Measurements from ENCODE around the gene MDM1. TPM values are rescaled to one million over a fixed set of nuclear protein-coding genes. Genes with fewer than 3 reads are reported as not detected.

MDM1 gene
- total RNA-seq, 3 donors from 2014 or later: 7.1 to 70.9 (median 11.5) TPM

DNA sequence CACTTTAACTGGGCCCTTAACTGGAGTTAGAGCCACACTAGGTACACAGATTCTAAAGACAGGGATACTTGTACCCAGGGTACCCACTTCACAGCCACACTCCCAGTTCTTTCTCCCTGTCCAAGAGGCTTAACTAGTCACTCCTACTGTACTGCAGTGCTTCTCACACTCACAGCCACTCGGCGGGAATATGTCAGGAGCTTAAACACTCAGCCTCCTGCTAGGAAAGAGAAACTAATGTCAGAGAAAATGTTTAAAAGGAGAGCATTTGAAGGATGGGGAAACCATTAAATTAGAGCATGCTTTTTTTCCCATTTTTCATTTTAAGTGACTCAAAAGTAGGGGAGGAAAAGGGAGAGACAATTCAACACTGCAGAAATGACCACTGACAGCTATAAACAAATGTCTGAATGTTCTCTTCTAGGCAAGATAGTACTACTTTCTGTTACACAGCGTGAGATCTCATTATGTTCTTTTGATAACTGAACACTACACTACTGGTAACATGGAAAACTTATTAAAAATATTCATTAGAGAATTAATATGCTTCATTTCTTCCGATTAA lies 22.9 kb upstream of the MDM1 start:
- Histone ChIP-seq H3K36me3 (ENCODE audit: low read depth) (no peaks in the 10 kb centered on the region), H3K9me3 (no peaks in the 10 kb centered on the region), H3K4me3 (no peak overlapping the region), H3K4me1 (ENCODE audit: low read depth) (no peaks in the 10 kb centered on the region)
- ATAC-seq (no peak), DNase-seq (no peak)
- intact Hi-C loops (cut with DNase I, micrococcal nuclease): loop anchor here in 1 of 2 donors (10.0 kb wide), 1 partner anchor 330 kb away; the partner anchor contains the start of gene NUP107
- TF ChIP-seq, protein P1, sequence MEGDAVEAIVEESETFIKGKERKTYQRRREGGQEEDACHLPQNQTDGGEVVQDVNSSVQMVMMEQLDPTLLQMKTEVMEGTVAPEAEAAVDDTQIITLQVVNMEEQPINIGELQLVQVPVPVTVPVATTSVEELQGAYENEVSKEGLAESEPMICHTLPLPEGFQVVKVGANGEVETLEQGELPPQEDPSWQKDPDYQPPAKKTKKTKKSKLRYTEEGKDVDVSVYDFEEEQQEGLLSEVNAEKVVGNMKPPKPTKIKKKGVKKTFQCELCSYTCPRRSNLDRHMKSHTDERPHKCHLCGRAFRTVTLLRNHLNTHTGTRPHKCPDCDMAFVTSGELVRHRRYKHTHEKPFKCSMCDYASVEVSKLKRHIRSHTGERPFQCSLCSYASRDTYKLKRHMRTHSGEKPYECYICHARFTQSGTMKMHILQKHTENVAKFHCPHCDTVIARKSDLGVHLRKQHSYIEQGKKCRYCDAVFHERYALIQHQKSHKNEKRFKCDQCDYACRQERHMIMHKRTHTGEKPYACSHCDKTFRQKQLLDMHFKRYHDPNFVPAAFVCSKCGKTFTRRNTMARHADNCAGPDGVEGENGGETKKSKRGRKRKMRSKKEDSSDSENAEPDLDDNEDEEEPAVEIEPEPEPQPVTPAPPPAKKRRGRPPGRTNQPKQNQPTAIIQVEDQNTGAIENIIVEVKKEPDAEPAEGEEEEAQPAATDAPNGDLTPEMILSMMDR (IDR thresholded peaks at IDR 0.05): no peak

DNA sequence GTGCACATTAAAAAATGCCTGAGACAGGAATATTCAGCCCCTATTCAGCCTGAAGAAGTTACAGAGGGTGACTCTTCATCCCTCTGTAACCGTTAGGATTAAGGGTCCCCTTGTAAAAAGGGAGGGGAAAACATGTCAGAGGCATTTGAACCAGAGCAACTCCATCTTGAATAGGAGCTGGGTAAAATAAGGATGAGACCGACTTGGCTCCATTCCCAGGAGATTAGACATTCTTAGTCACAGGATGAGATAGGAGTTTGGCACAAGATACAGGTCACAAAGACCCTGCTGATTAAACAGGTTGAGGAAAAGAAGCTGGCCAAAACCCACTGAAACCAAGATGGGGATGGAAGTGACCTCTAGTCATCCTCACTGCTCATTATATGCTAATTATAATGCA lies 19.9 kb upstream of the MDM1 start:
- H3K36me3 ChIP-seq (ENCODE audit: low read depth): no peaks in the 10 kb centered on the region

DNA sequence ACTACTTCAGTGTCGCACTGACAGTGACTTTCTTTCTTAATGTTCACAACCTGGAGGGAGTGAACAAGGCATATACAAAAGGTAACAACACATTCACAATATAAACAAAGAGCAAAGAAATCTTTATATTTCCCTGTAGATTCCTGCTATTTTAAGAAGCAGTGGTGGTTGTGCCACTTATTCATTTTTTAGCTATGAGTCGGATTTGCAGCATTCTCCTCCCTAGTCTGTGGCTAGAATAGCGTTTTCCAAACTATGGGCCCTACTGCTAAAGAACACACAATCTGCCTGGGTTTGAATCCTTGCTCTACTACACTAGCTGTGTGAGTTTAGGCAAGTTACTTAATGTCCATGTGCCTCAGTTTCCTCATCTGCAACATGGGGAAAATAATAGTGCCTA lies 18.6 kb upstream of the MDM1 start:
- Histone ChIP-seq H3K36me3 (ENCODE audit: low read depth) (no peaks in the 10 kb centered on the region), H3K4me1 (ENCODE audit: low read depth) (no peaks in the 10 kb centered on the region), H3K9me3 (no peaks in the 10 kb centered on the region), H3K4me3 (no peak overlapping the region)
- TF ChIP-seq, protein P1 (IDR thresholded peaks at IDR 0.05): no peak
- DNase-seq: no peak
- ATAC-seq: no peak
- intact Hi-C loops (cut with DNase I, micrococcal nuclease): loop anchor here in 1 of 2 donors (10.0 kb wide), 1 partner anchor 334 kb away; the partner anchor contains the start of gene NUP107

More for the DNA sequence above, 19.9 kb upstream of the MDM1 start:
- H3K4me1 ChIP-seq (ENCODE audit: low read depth): no peaks in the 10 kb centered on the region
- TF ChIP-seq, protein P1 (IDR thresholded peaks at IDR 0.05): no peak
- H3K4me3 ChIP-seq: no peak overlapping the region
- H3K9me3 ChIP-seq: no peaks in the 10 kb centered on the region
- no peak for ATAC-seq
- intact Hi-C loops (cut with DNase I, micrococcal nuclease): loop anchor here in 1 of 2 donors (10.0 kb wide), 1 partner anchor 333 kb away; the partner anchor contains the start of gene NUP107
- DNase-seq: no peak

DNA sequence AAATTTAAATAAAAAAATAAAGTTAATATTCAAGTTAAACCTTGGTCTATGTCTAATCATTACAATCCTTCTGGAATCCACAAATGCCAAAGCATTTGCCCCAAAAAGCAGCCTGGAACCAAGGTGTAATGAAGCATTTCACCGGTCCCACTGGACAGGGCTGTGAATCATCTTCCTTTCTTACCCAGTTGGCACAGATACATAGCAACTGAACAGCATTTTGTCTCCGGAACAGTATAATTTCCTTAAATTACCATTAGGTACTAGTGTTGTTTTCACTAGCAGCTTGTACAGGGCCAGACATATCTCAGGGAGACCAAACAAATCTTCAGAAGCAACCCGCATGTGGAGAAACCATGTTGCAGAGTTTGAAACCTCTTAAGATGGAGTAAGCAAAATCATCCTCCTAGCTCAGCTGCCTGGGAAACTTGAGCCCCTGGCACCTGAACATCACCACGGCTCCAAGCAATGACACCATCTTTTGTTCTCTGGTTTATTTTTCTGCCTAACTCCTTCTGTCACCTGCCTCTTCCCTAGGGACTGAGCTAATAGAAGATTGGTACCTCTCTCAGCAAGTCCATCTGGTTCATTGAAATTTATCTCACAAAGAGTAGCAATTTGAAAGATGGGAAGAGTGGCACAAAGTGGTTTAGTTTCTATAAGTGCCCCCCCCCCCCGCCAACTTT lies 17.9 kb upstream of the MDM1 start:
- Histone ChIP-seq H3K4me1 (ENCODE audit: low read depth) (no peaks in the 10 kb centered on the region), H3K4me3 (no peak overlapping the region), H3K9me3 (no peaks in the 10 kb centered on the region), H3K36me3 (ENCODE audit: low read depth) (no peaks in the 10 kb centered on the region)
- ATAC-seq: no peak
- no peak for DNase-seq
- intact Hi-C loops (cut with DNase I, micrococcal nuclease): loop anchor here in 1 of 2 donors (10.0 kb wide), 1 partner anchor 335 kb away; the partner anchor contains the start of gene NUP107
- TF ChIP-seq, protein P1 (IDR thresholded peaks at IDR 0.05): no peak

DNA sequence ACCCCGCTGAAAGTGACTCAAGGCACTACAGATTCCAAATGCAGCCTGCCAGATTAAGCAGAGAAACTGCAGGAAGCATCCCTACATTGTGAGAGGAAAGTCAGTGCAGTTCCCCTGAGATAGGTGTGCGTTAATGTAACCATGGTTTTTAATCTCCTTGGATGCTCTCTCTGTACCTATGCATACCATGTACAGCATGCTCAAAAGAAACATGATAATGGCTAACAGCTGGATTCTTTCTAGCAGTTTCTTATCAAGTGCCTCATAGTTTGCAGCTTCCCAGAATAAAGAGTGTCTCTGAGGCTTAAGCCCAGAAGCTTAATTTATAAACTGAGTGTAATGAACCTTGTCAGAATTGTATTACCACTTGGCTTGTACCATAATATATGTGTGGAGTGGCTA lies 17.1 kb upstream of the MDM1 start:
- Histone ChIP-seq H3K36me3 (ENCODE audit: low read depth) (no peaks in the 10 kb centered on the region), H3K9me3 (no peaks in the 10 kb centered on the region), H3K4me3 (no peak overlapping the region), H3K4me1 (ENCODE audit: low read depth) (no peaks in the 10 kb centered on the region)
- intact Hi-C loops (cut with DNase I, micrococcal nuclease): no loop called here
- no peak for ATAC-seq
- TF ChIP-seq, protein P1 (IDR thresholded peaks at IDR 0.05): no peak
- no peak for DNase-seq

All from mucosa of descending colon (tissue), 3 donors.